Fibroblast of mammary gland (primary cell): ENCODE data around the gene MSH5.

Experiments used
- DNase-seq: peaks from one replicate; pipeline ENCODE4 v3.0.0-alpha.2; 2010; ENCODE audit warnings: low read depth
- H3K4me3 ChIP-seq: 2 replicates; pipeline ENCODE4 v1.5.1; 2011; ENCODE audit warnings: low read depth, mild to moderate bottlenecking, low read length, moderate library complexity; ENCODE audit not compliant: control insufficient read depth
- TF ChIP-seq, protein P1 (sequence below): conservative IDR thresholded peaks from 2 replicates; pipeline ENCODE4 v1.5.1; 2011; ENCODE audit warnings: low read depth, low read length, inconsistent platforms; ENCODE audit not compliant: control insufficient read depth, insufficient read depth

Gene MSH5

DNA sequence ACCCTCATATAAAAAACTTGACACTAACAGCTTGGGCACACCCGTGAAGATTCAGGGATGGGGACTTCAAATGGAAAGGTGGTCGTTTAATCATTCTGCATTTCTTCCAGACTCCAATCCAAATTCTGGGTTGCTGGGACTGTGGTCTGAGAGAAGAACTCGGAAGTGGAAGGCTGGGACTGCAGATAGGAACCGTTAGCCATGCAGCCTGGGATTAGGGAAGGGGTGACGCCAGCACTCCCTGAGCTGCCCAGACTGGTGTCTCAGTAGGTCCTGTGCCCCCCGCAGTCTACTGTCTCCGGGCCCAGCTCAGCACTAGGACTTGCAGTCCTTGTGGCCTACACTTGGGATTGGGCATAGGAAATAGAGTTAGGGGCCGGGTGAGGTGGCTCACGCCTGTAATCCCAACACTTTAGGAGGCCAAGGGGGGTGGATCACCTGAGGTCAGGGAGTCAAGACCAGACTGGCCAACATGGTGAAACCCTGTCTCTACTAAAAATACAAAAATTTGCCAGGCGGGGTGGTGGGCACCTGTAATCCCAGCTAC is 3.0 kb upstream of the MSH5 start:
- peak overlapping the region; percentile 87 for H3K4me3 ChIP-seq
- no peak for DNase-seq
- TF ChIP-seq, protein P1, sequence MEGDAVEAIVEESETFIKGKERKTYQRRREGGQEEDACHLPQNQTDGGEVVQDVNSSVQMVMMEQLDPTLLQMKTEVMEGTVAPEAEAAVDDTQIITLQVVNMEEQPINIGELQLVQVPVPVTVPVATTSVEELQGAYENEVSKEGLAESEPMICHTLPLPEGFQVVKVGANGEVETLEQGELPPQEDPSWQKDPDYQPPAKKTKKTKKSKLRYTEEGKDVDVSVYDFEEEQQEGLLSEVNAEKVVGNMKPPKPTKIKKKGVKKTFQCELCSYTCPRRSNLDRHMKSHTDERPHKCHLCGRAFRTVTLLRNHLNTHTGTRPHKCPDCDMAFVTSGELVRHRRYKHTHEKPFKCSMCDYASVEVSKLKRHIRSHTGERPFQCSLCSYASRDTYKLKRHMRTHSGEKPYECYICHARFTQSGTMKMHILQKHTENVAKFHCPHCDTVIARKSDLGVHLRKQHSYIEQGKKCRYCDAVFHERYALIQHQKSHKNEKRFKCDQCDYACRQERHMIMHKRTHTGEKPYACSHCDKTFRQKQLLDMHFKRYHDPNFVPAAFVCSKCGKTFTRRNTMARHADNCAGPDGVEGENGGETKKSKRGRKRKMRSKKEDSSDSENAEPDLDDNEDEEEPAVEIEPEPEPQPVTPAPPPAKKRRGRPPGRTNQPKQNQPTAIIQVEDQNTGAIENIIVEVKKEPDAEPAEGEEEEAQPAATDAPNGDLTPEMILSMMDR: no peak

DNA sequence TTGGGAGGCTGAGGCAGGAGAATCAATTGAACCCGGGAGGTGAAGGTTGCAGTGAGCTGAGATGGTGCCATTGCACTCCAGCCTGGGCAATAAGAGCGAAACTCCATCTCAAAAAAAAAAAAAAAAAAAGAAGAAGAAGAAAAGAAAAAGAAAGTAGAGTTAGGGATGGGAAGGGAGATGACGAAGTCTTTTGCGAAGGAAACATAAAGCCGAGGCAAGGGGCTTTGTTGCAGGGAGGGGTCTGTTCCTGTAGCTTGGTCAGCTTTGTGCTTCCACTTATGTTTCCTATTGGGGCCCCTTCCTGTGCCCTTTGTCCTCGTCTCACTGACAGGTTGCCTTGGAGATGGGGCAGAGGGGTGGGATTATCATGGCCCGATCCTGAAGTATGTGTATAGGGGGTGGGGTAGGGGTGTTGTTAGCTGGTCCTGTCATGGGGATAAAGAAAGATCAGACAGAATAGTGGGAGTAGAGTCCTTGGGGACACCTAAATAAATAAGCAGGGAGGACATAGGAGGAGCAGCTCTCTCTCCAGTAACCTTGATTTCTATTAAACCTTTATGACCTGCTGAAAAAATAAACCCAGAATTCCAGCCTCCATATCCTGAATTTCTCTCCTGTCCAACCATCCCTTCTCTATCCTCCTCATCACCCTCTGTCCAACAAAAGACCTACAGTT is 2.4 kb upstream of the MSH5 start:
- DNase-seq: peak; percentile 30
- TF ChIP-seq, protein P1: no peak
- H3K4me3 ChIP-seq: peak overlapping the region; percentile 17

DNA sequence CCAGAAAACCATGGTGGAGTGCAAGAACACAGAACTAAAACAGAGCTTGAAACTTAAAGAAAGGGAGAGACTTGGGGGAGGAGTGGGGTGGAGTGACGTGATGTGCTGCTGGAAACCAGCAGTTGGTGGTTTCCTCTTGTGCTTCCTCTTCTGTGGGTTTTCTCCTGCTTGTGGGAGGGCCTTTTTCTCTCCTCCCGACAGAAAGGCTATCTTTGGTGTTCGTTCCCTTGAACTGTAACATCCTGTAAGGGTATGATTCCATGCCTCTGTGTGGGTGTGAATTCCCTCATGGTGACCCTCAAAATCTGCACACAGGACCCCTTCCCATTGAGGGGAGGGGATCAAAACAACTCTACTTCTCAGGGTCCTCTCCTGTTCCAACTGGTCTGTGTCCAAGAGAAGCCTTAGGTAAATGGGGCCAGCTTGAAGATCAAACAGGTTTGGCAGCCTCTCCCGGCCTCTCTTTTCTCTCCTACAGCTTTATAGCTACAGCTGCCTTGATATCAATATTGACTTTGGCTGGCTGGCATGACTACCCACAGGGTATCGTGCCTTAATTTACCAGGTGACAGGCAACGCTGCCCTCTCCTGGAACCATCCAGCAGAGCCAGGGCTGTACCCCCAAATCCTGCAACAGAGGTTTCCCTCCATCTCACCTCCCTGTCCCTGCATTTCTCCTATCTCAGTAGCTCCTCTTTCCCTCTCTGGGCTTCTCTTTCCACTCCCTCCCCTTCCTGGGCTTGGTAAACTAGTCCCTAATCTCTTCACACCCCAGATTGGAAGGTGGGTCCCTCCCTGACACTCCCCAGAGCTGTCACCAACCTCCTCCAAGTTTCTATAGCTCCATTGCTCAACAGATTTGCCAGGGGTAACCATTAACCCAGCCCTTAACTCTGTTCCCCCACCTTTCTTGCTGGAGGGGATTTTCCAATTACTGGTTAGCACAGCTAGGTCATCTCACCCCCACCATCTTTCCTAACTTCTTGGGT is 1.5 kb upstream of the MSH5 start:
- TF ChIP-seq, protein P1: peak; percentile 40
- peak overlapping the region; percentile 24 for H3K4me3 ChIP-seq

DNA sequence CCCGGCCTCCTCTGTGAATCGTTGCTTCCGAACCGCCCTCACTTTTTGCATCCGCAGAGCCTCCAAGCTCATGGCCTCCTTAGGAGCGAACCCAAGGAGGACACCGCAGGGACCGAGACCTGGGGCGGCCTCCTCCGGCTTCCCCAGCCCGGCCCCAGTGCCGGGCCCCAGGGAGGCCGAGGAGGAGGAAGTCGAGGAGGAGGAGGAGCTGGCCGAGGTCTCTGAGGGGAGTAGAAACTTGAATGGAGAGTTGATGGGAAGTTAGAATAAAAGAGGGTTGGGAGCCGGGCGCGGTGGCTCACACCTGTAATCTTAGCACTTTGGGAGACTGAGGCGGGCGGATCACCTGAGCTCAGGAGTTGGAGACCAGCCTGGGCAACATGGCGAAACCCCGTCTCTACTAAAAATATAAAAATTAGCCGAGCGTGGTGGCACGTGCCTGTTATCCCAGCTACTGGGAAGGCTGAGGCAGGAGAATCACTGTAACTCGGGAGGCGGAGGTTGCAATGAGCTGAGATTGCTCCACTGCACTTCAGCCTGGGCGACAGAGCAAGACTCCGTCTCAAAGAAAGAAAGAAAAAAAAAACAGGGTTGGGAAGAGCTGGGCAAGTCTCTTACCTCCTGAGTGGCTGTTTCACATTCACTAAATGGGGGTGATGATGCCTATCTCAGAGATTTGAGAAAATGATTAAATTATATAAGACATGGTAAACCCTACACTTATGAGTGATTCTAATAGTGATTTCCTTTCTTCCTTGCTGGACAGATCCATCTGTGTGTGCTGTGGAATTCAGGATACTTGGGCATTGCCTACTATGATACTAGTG is 805 bp downstream of the MSH5 start:
- TF ChIP-seq, protein P1: no peak
- H3K4me3 ChIP-seq: peak overlapping the region; percentile 91
- DNase-seq: no peak

More for the DNA sequence above, 1.5 kb upstream of the MSH5 start:
- peak; percentile 90 for DNase-seq

DNA sequence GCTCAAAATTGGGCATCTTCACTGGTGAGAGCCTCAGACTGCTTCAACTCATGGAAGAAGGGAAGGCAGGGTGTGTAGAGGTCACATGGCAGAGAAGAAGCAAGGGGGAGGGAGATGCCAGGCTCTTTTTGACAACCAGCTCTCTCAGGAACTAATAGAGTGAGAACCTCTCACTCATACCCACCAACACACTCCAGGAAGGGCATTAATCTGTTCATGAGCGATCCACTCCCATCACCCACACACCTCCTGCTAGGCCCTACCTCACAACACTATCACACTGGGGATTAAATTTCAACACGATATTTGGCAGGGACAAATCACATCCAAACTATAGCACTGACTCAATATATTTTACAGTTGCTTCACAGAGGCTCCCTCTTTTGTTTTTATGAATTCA is 2.0 kb downstream of the MSH5 start:
- no peak for DNase-seq
- TF ChIP-seq, protein P1: no peak
- H3K4me3 ChIP-seq: no peak overlapping the region

DNA sequence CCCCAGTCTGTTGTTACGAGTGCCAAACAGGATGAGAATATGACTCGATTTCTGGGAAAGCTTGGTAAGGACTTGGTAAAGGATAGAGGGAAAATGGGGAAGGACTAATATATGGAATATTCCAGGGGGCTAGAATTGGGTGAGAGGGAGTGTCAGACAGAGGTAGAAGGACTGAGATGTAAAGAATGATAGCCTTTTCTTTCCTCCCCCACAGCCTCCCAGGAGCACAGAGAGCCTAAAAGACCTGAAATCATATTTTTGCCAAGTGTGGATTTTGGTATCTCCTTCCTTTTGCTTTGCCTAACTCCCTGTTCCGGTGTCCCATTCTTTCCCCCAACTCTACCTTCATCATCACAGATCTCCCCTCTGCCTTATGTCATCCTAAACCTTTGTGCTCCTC is 3.1 kb downstream of the MSH5 start:
- no peak for DNase-seq
- TF ChIP-seq, protein P1: no peak
- no peak overlapping the region for H3K4me3 ChIP-seq
